H1 (cell line): ENCODE results near the gene TMEM260. TPM values are rescaled to one million over a fixed set of nuclear protein-coding genes. Genes with fewer than 3 reads are reported as not detected.

Source experiments
- CTCF ChIA-PET: fragments of 300-600 bp; sonication (Branson Sonifier 250); formaldehyde crosslinking; loops from one replicate; lab custom pipeline; 2021; ENCODE audit not compliant: partially characterized antibody; lab: Charles Lee
- POLR2A ChIA-PET: fragments of 300-600 bp; sonication (Branson Sonifier 250); formaldehyde crosslinking; loops from one replicate; lab custom pipeline; 2021; ENCODE audit warnings: inconsistent platforms; ENCODE audit not compliant: partially characterized antibody; lab: Charles Lee
- DNase-seq, 2 experiments: peaks; one replicate each; pipeline versions ENCODE4 v3.0.0 to v3.0.0-alpha.2; 2010 to 2022; ENCODE audit warnings: low spot score in 2 of 2, low read depth in 1 of 2, mixed read lengths in 1 of 2
- FAIRE-seq: peaks from 2 replicates; lab custom pipeline; 2011; peaks lifted over from hg19 to GRCh38; lab: Jason Lieb, UNC
- H2AFZ ChIP-seq: 2 replicates; pipeline ENCODE4 v1.8.1; 2012; ENCODE audit warnings: low read length, inconsistent platforms
- H2AK5ac ChIP-seq: 2 replicates; pipeline ENCODE4 v1.6.1; 2013; ENCODE audit warnings: low read depth, low read length
- H2BK120ac ChIP-seq: replicated peaks from 2 replicates; pipeline ENCODE3; 2013; ENCODE audit warnings: low read depth, low read length, inconsistent platforms
- H2BK12ac ChIP-seq: 2 replicates; pipeline ENCODE4 v1.6.1; 2013; ENCODE audit warnings: low read depth, low read length
- H2BK15ac ChIP-seq: 2 replicates; pipeline ENCODE4 v1.6.1; 2013; ENCODE audit warnings: low read length
- H2BK20ac ChIP-seq: 2 replicates; pipeline ENCODE4 v1.6.1; 2013; ENCODE audit warnings: low read length
- H2BK5ac ChIP-seq: 2 replicates; pipeline ENCODE4 v1.6.1; 2013; ENCODE audit warnings: low read depth, low read length
- H3K14ac ChIP-seq: 2 replicates; pipeline ENCODE4 v1.6.1; 2013; ENCODE audit warnings: inconsistent platforms; ENCODE audit not compliant: insufficient read length
- H3K18ac ChIP-seq: 2 replicates; pipeline ENCODE4 v1.6.1; 2013; ENCODE audit warnings: low read length; ENCODE audit errors: extremely low read depth
- H3K23ac ChIP-seq: 2 replicates; pipeline ENCODE4 v1.6.1; 2013; ENCODE audit warnings: inconsistent platforms; ENCODE audit not compliant: insufficient read length
- H3K23me2 ChIP-seq: 2 replicates; pipeline ENCODE4 v1.6.1; 2013; ENCODE audit warnings: low read depth, low read length
- H3K27ac ChIP-seq: 2 replicates; pipeline ENCODE4 v1.6.1; 2011; ENCODE audit warnings: low read depth, low read length, inconsistent platforms
- H3K27me3 ChIP-seq, 4 experiments: replicated peaks in 1 of 4; 1 replicate in 1 of 4; 2 replicates in 3 of 4; pipeline versions ENCODE4 v1.6.1 to v1.8.1; 2011 to 2013; ENCODE audit warnings: low read length in 3 of 4, mild to moderate bottlenecking in 3 of 4, inconsistent platforms in 2 of 4, mixed read lengths in 2 of 4, moderate library complexity in 1 of 4; ENCODE audit not compliant: control insufficient read depth in 3 of 4, insufficient read depth in 3 of 4; ENCODE audit errors: extremely low read depth in 1 of 4
- H3K36me3 ChIP-seq, 4 experiments: 2 replicates each; pipeline versions ENCODE4 v1.6.1 to v1.8.1; 2011 to 2013; ENCODE audit warnings: mild to moderate bottlenecking in 4 of 4, low read length in 3 of 4, moderate library complexity in 2 of 4, control low read depth in 1 of 4, inconsistent platforms in 1 of 4; ENCODE audit not compliant: insufficient read depth in 4 of 4, control insufficient read depth in 2 of 4
- H3K4ac ChIP-seq: replicated peaks from 2 replicates; pipeline ENCODE3; 2013; ENCODE audit warnings: low read length, low read depth, mixed read lengths, inconsistent platforms; ENCODE audit not compliant: insufficient read length
- H3K4me1 ChIP-seq, 4 experiments: replicated peaks in 1 of 4; 1 replicate in 1 of 4; 2 replicates in 3 of 4; pipeline versions ENCODE4 v1.6.1 to v1.8.1; 2011 to 2013; ENCODE audit warnings: low read length in 3 of 4, inconsistent platforms in 2 of 4, mixed read lengths in 1 of 4; ENCODE audit not compliant: insufficient read depth in 4 of 4, control insufficient read depth in 3 of 4
- H3K4me2 ChIP-seq, 2 experiments: 2 replicates each; pipeline versions ENCODE4 v1.6.1 to v1.8.1; 2011 to 2013; ENCODE audit warnings: low read depth in 2 of 2, low read length in 2 of 2, control low read depth in 1 of 2, inconsistent platforms in 1 of 2, mild to moderate bottlenecking in 1 of 2; ENCODE audit not compliant: insufficient read depth in 1 of 2
- H3K4me3 ChIP-seq, 4 experiments: fragments of 200-600, 300-600 bp in 1 of 4; sonication (generic), shearing (Covaris generic), sonication (Bioruptor Twin) in 1 of 4; 2 replicates each; pipeline versions ENCODE4 v1.5.1 to v1.8.1; 2011 to 2016; ENCODE audit warnings: low read length in 4 of 4, low read depth in 3 of 4, control low read depth in 2 of 4, inconsistent platforms in 2 of 4, mild to moderate bottlenecking in 2 of 4, mixed read lengths in 1 of 4, moderate library complexity in 1 of 4; ENCODE audit not compliant: insufficient read depth in 2 of 4; ENCODE audit errors: extremely low read depth in 1 of 4
- H3K56ac ChIP-seq: replicated peaks from 2 replicates; pipeline ENCODE3; 2013; ENCODE audit warnings: low read depth, mild to moderate bottlenecking, mixed read lengths, low read length, inconsistent platforms; ENCODE audit not compliant: insufficient read length
- H3K79me1 ChIP-seq: 2 replicates; pipeline ENCODE4 v1.6.1; 2013; ENCODE audit warnings: low read depth, low read length, control low read depth
- H3K79me2 ChIP-seq, 2 experiments: 2 replicates each; pipeline versions ENCODE4 v1.6.1 to v1.8.1; 2012 to 2013; ENCODE audit warnings: low read length in 2 of 2, mild to moderate bottlenecking in 2 of 2, inconsistent platforms in 1 of 2; ENCODE audit not compliant: insufficient read depth in 2 of 2, control insufficient read depth in 1 of 2
- H3K9ac ChIP-seq, 4 experiments: replicated peaks in 1 of 4; 1 replicate in 1 of 4; 2 replicates in 3 of 4; pipeline versions ENCODE4 v1.6.1 to v1.8.1; 2011 to 2013; ENCODE audit warnings: low read depth in 3 of 4, low read length in 3 of 4, control low read depth in 2 of 4, mild to moderate bottlenecking in 2 of 4, moderate library complexity in 2 of 4, inconsistent platforms in 1 of 4; ENCODE audit errors: extremely low read depth in 1 of 4
- H3K9me3 ChIP-seq, 2 experiments: 2 replicates each; pipeline versions ENCODE4 v1.6.1 to v1.8.1; 2012 to 2013; ENCODE audit warnings: mild to moderate bottlenecking in 2 of 2, moderate library complexity in 2 of 2, control low read depth in 1 of 2, inconsistent platforms in 1 of 2, low read depth in 1 of 2, low read length in 1 of 2, mixed read lengths in 1 of 2; ENCODE audit not compliant: insufficient read depth in 2 of 2
- H4K20me1 ChIP-seq, 2 experiments: replicated peaks in 1 of 2; 2 replicates each; pipeline versions ENCODE3 to v1.8.1; 2011 to 2013; ENCODE audit warnings: inconsistent platforms in 2 of 2, low read length in 2 of 2, mild to moderate bottlenecking in 1 of 2; ENCODE audit not compliant: insufficient read depth in 2 of 2, control insufficient read depth in 1 of 2
- H4K5ac ChIP-seq: 2 replicates; pipeline ENCODE4 v1.6.1; 2013; ENCODE audit warnings: low read length, low read depth, mixed read lengths, inconsistent platforms; ENCODE audit not compliant: insufficient read length
- H4K8ac ChIP-seq: 2 replicates; pipeline ENCODE4 v1.8.0; 2013; ENCODE audit warnings: mild to moderate bottlenecking, moderate library complexity, low read length, inconsistent platforms; ENCODE audit not compliant: insufficient read depth; ENCODE audit errors: extremely low read depth
- H4K91ac ChIP-seq: replicated peaks from 2 replicates; pipeline ENCODE3; 2013; ENCODE audit warnings: low read length, mixed read lengths, inconsistent platforms; ENCODE audit not compliant: insufficient read length
- CEBPB ChIP-seq: IDR thresholded peaks from 2 replicates; pipeline ENCODE4 v1.6.1; 2012; ENCODE audit warnings: low read depth, low read length
- CHD2 ChIP-seq: IDR thresholded peaks from 2 replicates; pipeline ENCODE4 v1.6.1; 2012; ENCODE audit warnings: low read length, improper control_type of control experiment
- EGR1 ChIP-seq: IDR thresholded peaks from 2 replicates; pipeline ENCODE4 v1.6.1; 2011; ENCODE audit warnings: low read depth, low read length, borderline replicate concordance
- EP300 ChIP-seq, 2 experiments: IDR thresholded peaks; 1 replicate in 1 of 2; 2 replicates in 1 of 2; pipeline ENCODE4 v1.6.1; 2011 to 2012; ENCODE audit warnings: low read depth in 2 of 2, low read length in 2 of 2, mild to moderate bottlenecking in 2 of 2, borderline replicate concordance in 1 of 2, inconsistent platforms in 1 of 2, moderate library complexity in 1 of 2
- HDAC6 ChIP-seq: IDR thresholded peaks from one replicate; pipeline ENCODE4 v1.7.1; 2012; ENCODE audit warnings: low read depth, mild to moderate bottlenecking, inconsistent platforms, low read length, moderate library complexity
- KDM1A ChIP-seq: fragments of 200-600, 300-600 bp; sonication (generic); IDR thresholded peaks from 2 replicates; pipeline ENCODE4 v1.7.1; 2016; ENCODE audit warnings: mild to moderate bottlenecking, low read length, borderline replicate concordance
- NANOG ChIP-seq: IDR thresholded peaks from 2 replicates; pipeline ENCODE4 v1.6.1; 2011; ENCODE audit warnings: low read length, low read depth, mild to moderate bottlenecking, inconsistent platforms; ENCODE audit not compliant: insufficient read depth, poor library complexity, severe bottlenecking
- POLR2AphosphoS5 ChIP-seq: IDR thresholded peaks from 2 replicates; pipeline ENCODE4 v1.6.1; 2011; ENCODE audit warnings: low read depth, low read length
- RAD21 ChIP-seq, 2 experiments: IDR thresholded peaks in 1 of 2; conservative IDR thresholded peaks in 1 of 2; 2 replicates each; pipeline ENCODE4 v1.6.1; 2011; ENCODE audit warnings: low read depth in 2 of 2, low read length in 2 of 2, improper control_type of control experiment in 1 of 2, inconsistent platforms in 1 of 2, mild to moderate bottlenecking in 1 of 2, moderate library complexity in 1 of 2
- RXRA ChIP-seq: IDR thresholded peaks from 2 replicates; pipeline ENCODE4 v1.6.1; 2011; ENCODE audit warnings: low read depth, mild to moderate bottlenecking, low read length, moderate library complexity; ENCODE audit not compliant: insufficient read depth
- SIRT6 ChIP-seq: IDR thresholded peaks from one replicate; pipeline ENCODE4 v1.7.1; 2012; ENCODE audit warnings: low read length, inconsistent platforms
- SIX5 ChIP-seq: IDR thresholded peaks from 2 replicates; pipeline ENCODE4 v1.6.1; 2011; ENCODE audit warnings: mild to moderate bottlenecking, low read depth, low read length
- TAF7 ChIP-seq: optimal IDR thresholded peaks from 2 replicates; pipeline ENCODE3; 2011; ENCODE audit warnings: low read depth, mild to moderate bottlenecking, inconsistent platforms, low read length, moderate library complexity, borderline replicate concordance
- TCF12 ChIP-seq: IDR thresholded peaks from 2 replicates; pipeline ENCODE4 v1.6.1; 2011; ENCODE audit warnings: low read depth, mild to moderate bottlenecking, low read length
- WGBS, 2 experiments: shearing (Covaris generic) in 1 of 2; methylation state at CpG; one replicate each; pipeline versions ENCODE4 v1.1.6 to v1.1.7; 2013 to 2015; ENCODE audit warnings: low lambda C conversion rate in 2 of 2, mixed read lengths in 2 of 2, inconsistent platforms in 1 of 2, low coverage in 1 of 2, missing lambda C conversion rate in 1 of 2; ENCODE audit not compliant: insufficient replicate concordance in 2 of 2, insufficient coverage in 1 of 2, insufficient read length in 1 of 2; ENCODE audit errors: extremely low coverage in 1 of 2, missing lambda C conversion rate in 1 of 2; 5-methylcytosine and 5-hydroxymethylcytosine counted together
- polyA plus RNA-seq, 7 experiments: library from polyadenylated mRNA; depleted of rRNA in 3 of 7; stranded (reverse) in 5 of 7; unstranded in 2 of 7; fragments of >200 nt in 5 of 7; fragments of 200-250 nt in 2 of 7; gene quantifications; 1 replicate in 5 of 7; 2 replicates in 1 of 7; 4 replicates in 1 of 7; pipeline versions ENCODE4 v1.2.1 to v1.2.3, GENCODE V29; 2011 to 2013; ENCODE audit warnings: missing spikeins in 2 of 7, mixed read lengths in 2 of 7
- total RNA-seq: library from RNA; stranded (reverse); fragmentation: NEBNext Ultra II Directional; extraction: Animal tissue kit (Norgen Biotek cat#: 25700); gene quantifications from 2 replicates; pipeline ENCODE4 v1.2.1, GENCODE V29; 2021

Gene TMEM260
- total and polyA plus RNA-seq, 2 of the 8 experiments (the other 6 are each of a cell fraction or from before 2014, with no cell fraction given) = 14.4 to 15.2 TPM

DNA sequence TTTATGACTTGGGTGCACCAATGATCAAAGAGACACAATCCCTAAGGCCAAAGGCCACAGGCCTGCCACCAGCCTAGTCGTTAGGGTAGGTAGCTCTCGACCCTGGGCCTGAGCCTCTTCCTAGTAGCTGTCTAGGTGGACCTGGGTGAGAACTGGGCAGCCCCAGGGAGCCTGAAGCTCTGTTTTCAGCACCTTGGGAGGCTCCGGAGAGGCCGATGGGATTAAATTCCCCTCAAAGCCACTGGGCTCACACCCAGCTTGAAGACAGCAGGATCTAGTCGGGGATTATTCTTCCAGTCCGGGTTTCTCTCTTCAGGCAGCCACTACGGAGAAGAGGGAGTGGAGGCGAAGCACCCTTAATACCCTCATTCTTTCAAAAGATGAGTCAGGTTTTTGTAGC, 79.8 kb downstream of the TMEM260 start:
- H4K5ac ChIP-seq = no peak overlapping the region
- no peak overlapping the region for H2BK20ac ChIP-seq
- no peak overlapping the region for H3K56ac ChIP-seq
- POLR2A ChIA-PET = interaction anchor here (0.6 kb wide), 1 partner anchor 1187 kb away, joined by 4 read pairs; no protein-coding TSS in a partner anchor
- peaks cover 0 to 7% (median 3%) of the 10 kb centered on the region in 4 experiments; a peak in 6 of 7 replicates for H3K4me1 ChIP-seq
- no peak overlapping the region for H2AFZ ChIP-seq
- 63% methylated on average over 8 of the region's 8 CpGs; no CpG with 5 or more reads in 1 of the 2 experiments for WGBS, 2 experiments
- H3K27ac ChIP-seq = no peak overlapping the region
- H3K18ac ChIP-seq = no peak overlapping the region
- no peak overlapping the region for H2BK12ac ChIP-seq
- no peaks in the 10 kb centered on the region for H3K79me1 ChIP-seq
- no peak overlapping the region for H4K91ac ChIP-seq
- no peaks in the 10 kb centered on the region; a peak in 1 of 4 replicates for H3K79me2 ChIP-seq
- no peak overlapping the region for H2BK15ac ChIP-seq
- H3K36me3 ChIP-seq = no peaks in the 10 kb centered on the region
- no peak overlapping the region for H3K4me2 ChIP-seq
- H4K20me1 ChIP-seq = no peaks in the 10 kb centered on the region
- no peak overlapping the region for H3K9ac ChIP-seq
- CTCF ChIA-PET = interaction anchor here (0.6 to 2.0 kb wide), 17 partner anchors 8 to 525 kb away, joined by 3 to 17 read pairs (median 3); partner anchors contain the start of gene TMEM260
- no peak overlapping the region for H2BK120ac ChIP-seq
- H3K9me3 ChIP-seq = no peaks in the 10 kb centered on the region
- DNase-seq (peak in 1 of 2 experiments; percentile 51), FAIRE-seq (no peak)
- no peak overlapping the region for H4K8ac ChIP-seq
- no peak overlapping the region for H3K4ac ChIP-seq
- no peak overlapping the region; the same call in 1 of the 2 replicates for H2AK5ac ChIP-seq
- H3K14ac ChIP-seq = no peak overlapping the region
- no peak overlapping the region for H2BK5ac ChIP-seq
- H3K23me2 ChIP-seq = no peaks in the 10 kb centered on the region
- no peak overlapping the region for H3K23ac ChIP-seq
- peaks cover 0 to 2% (median 0%) of the 10 kb centered on the region in 4 experiments; a peak in 2 of 7 replicates for H3K27me3 ChIP-seq
- H3K4me3 ChIP-seq = no peak overlapping the region
- TF ChIP-seq SIX5 = no peak
- TF ChIP-seq EP300 (IDR thresholded peaks at IDR 0.05; ENCODE audit: borderline replicate concordance in 1 of 2, low read depth in 2 of 2, low read length in 2 of 2) = no peak
- TF ChIP-seq KDM1A = no peak
- TF ChIP-seq TAF7 = no peak
- TF ChIP-seq POLR2AphosphoS5 = peak; percentile 60
- TF ChIP-seq CHD2 = no peak
- no peak for TF ChIP-seq SIRT6
- TF ChIP-seq HDAC6 = no peak
- TF ChIP-seq RAD21 (IDR thresholded peaks at IDR 0.05 in 1 of 2, conservative IDR thresholded peaks at IDR 0.05 in 1 of 2; ENCODE audit: low read depth in 2 of 2, low read length in 2 of 2) = no peak
- no peak for TF ChIP-seq NANOG
- no peak for TF ChIP-seq EGR1
- no peak for TF ChIP-seq CEBPB
- TF ChIP-seq RXRA = 0 out of 2 replicates have a peak, but pooled peaks have one; percentile 16
- no peak for TF ChIP-seq TCF12
